Stimulated activated naive B cell treated with anti-CD40 and anti-IgM and Interleukin-4, amounts not matched to agents 10 μg/mL and 1 μg/mL and 100 μg/mL, for 72 hours (primary cell): ENCODE results near the gene GJC1.

Experiments used
- ATAC-seq, 2 donors: fragments of 150-1000 bp; cut with Tn5 transposase; replicated peaks; 2 replicates each; pipeline ENCODE4 v1.10.0; 2021; ENCODE audit warnings: moderate library complexity in 1 of 2
- DNase-seq: peaks from one replicate; pipeline ENCODE4 v3.0.0; 2021
- H3K27ac Mint-ChIP-seq: one replicate; pipeline ENCODE4 v1.8.0; 2022; ENCODE audit warnings: mild to moderate bottlenecking, mixed read lengths
- H3K27me3 Mint-ChIP-seq, 2 donors: one replicate each; pipeline ENCODE4 v1.8.0; 2022; ENCODE audit warnings: mixed read lengths in 2 of 2
- H3K36me3 Mint-ChIP-seq, 2 donors: one replicate each; pipeline ENCODE4 v1.8.0; 2022; ENCODE audit warnings: mixed read lengths in 2 of 2, mild to moderate bottlenecking in 1 of 2
- H3K4me1 Mint-ChIP-seq, 2 donors: one replicate each; pipeline ENCODE4 v1.8.0; 2022; ENCODE audit warnings: mixed read lengths in 2 of 2, mild to moderate bottlenecking in 1 of 2
- H3K4me3 Mint-ChIP-seq, 2 donors: one replicate each; pipeline ENCODE4 v1.8.0; 2022; ENCODE audit warnings: mild to moderate bottlenecking in 2 of 2, mixed read lengths in 2 of 2, moderate library complexity in 1 of 2
- H3K9me3 Mint-ChIP-seq, 2 donors: one replicate each; pipeline ENCODE4 v1.8.0; 2022; ENCODE audit warnings: mixed read lengths in 2 of 2, mild to moderate bottlenecking in 1 of 2

Gene GJC1

GRCh38 chr17:44859701-44860100 lies 29.6 kb upstream of the GJC1 start:
- no peaks in the 10 kb centered on the region for H3K9me3 Mint-ChIP-seq
- H3K4me3 Mint-ChIP-seq = no peak overlapping the region
- H3K4me1 Mint-ChIP-seq = peaks cover 8 to 9% of the 10 kb centered on the region in 2 donors
- no peaks in the 10 kb centered on the region for H3K27me3 Mint-ChIP-seq
- H3K27ac Mint-ChIP-seq = no peak overlapping the region
- H3K36me3 Mint-ChIP-seq = peaks cover 50 to 69% of the 10 kb centered on the region in 2 donors
- no peak for ATAC-seq
- no peak for DNase-seq

- Mint-ChIP-seq H3K4me1 (peaks cover 22 to 24% of the 10 kb centered on the region in 2 donors), H3K27me3 (no peaks in the 10 kb centered on the region), H3K36me3 (peaks cover 50 to 68% of the 10 kb centered on the region in 2 donors), H3K9me3 (no peaks in the 10 kb centered on the region), H3K4me3 (no peak overlapping the region), H3K27ac (peak overlapping the region; percentile 47)
- DNase-seq = no peak
- ATAC-seq = no peak
These were observed 24.1 kb upstream of the GJC1 start for GRCh38 chr17:44854192-44854591.

GRCh38 chr17:44850612-44851011 lies 20.5 kb upstream of the GJC1 start:
- Mint-ChIP-seq H3K4me1 (peaks cover 14% of the 10 kb centered on the region in 2 donors), H3K9me3 (no peaks in the 10 kb centered on the region), H3K4me3 (no peak overlapping the region), H3K27me3 (no peaks in the 10 kb centered on the region), H3K36me3 (peaks cover 37 to 55% of the 10 kb centered on the region in 2 donors), H3K27ac (peak overlapping the region; percentile 86)
- DNase-seq (no peak), ATAC-seq (peak in 1 of 2 donors; percentile 16)

- peak in 1 of 2 donors; percentile 52 for ATAC-seq
- Mint-ChIP-seq H3K9me3 (no peaks in the 10 kb centered on the region), H3K36me3 (peaks cover 37 to 51% of the 10 kb centered on the region in 2 donors), H3K27me3 (no peaks in the 10 kb centered on the region), H3K27ac (peak overlapping the region; percentile 86), H3K4me1 (peaks cover 14% of the 10 kb centered on the region in 2 donors), H3K4me3 (no peak overlapping the region)
- no peak for DNase-seq
These were observed 19.9 kb upstream of the GJC1 start for GRCh38 chr17:44850025-44850424.

GRCh38 chr17:44848961-44849489 lies 18.9 kb upstream of the GJC1 start:
- Mint-ChIP-seq H3K36me3 (peaks cover 31 to 41% of the 10 kb centered on the region in 2 donors), H3K27me3 (no peaks in the 10 kb centered on the region), H3K27ac (no peak overlapping the region), H3K9me3 (no peaks in the 10 kb centered on the region), H3K4me3 (no peak overlapping the region), H3K4me1 (peaks cover 14% of the 10 kb centered on the region in 2 donors)
- DNase-seq = no peak
- ATAC-seq = no peak

- Mint-ChIP-seq H3K27me3 (no peaks in the 10 kb centered on the region), H3K27ac (peak overlapping the region; percentile 7), H3K36me3 (peaks cover 28 to 35% of the 10 kb centered on the region in 2 donors), H3K4me3 (no peak overlapping the region), H3K4me1 (peaks cover 14% of the 10 kb centered on the region in 2 donors), H3K9me3 (no peaks in the 10 kb centered on the region)
- DNase-seq = no peak
- ATAC-seq = no peak
These were observed 18.2 kb upstream of the GJC1 start for GRCh38 chr17:44848257-44848795.

- Mint-ChIP-seq H3K27ac (peak within 1 kb of the TSS; percentile 7), H3K9me3 (no peaks in the 10 kb centered on the region), H3K4me1 (peaks cover 14% of the 10 kb centered on the region in 2 donors), H3K36me3 (peaks cover 21 to 31% of the 10 kb centered on the region in 2 donors), H3K27me3 (no peaks in the 10 kb centered on the region), H3K4me3 (no peak within 1 kb of the TSS)
- no peak for DNase-seq
- no peak for ATAC-seq
These were observed 17.5 kb upstream of the GJC1 start, which contains the start of gene HIGD1B for GRCh38 chr17:44847586-44847985. Gene HIGD1B (plus strand): TSS chr17:44847883. CDS start chr17:44848153, 270 bp downstream.

- Mint-ChIP-seq H3K27me3 (no peaks in the 10 kb centered on the region), H3K36me3 (peaks cover 16 to 21% of the 10 kb centered on the region in 2 donors), H3K4me3 (no peak overlapping the region), H3K27ac (peak overlapping the region; percentile 47), H3K4me1 (peaks cover 13% of the 10 kb centered on the region in 2 donors), H3K9me3 (no peaks in the 10 kb centered on the region)
- DNase-seq (no peak), ATAC-seq (no peak)
These were observed 16.1 kb upstream of the GJC1 start for GRCh38 chr17:44846206-44846605.

GRCh38 chr17:44844390-44844830 lies 14.3 kb upstream of the GJC1 start:
- Mint-ChIP-seq H3K27me3 (no peaks in the 10 kb centered on the region), H3K4me1 (peaks cover 5 to 6% of the 10 kb centered on the region in 2 donors), H3K4me3 (no peak overlapping the region), H3K36me3 (peaks cover 4 to 6% of the 10 kb centered on the region in 2 donors), H3K27ac (peak overlapping the region; percentile 42), H3K9me3 (no peaks in the 10 kb centered on the region)
- ATAC-seq (no peak), DNase-seq (no peak)

GRCh38 chr17:44842748-44843147 lies 12.7 kb upstream of the GJC1 start:
- no peak for DNase-seq
- Mint-ChIP-seq H3K4me3 (no peak overlapping the region), H3K9me3 (no peaks in the 10 kb centered on the region), H3K27me3 (no peaks in the 10 kb centered on the region), H3K4me1 (peaks cover 5 to 6% of the 10 kb centered on the region in 2 donors), H3K27ac (no peak overlapping the region), H3K36me3 (peaks cover 2 to 6% of the 10 kb centered on the region in 2 donors)
- ATAC-seq = no peak

- ATAC-seq (peak in 1 of 2 donors; percentile 74), DNase-seq (no peak)
- Mint-ChIP-seq H3K9me3 (no peaks in the 10 kb centered on the region), H3K4me3 (no peak overlapping the region), H3K27ac (no peak overlapping the region), H3K36me3 (no peaks in the 10 kb centered on the region), H3K4me1 (peaks cover 5 to 6% of the 10 kb centered on the region in 2 donors), H3K27me3 (peaks cover 0 to 5% of the 10 kb centered on the region in 2 donors)
These were observed 10.8 kb upstream of the GJC1 start for GRCh38 chr17:44840936-44841335.

GRCh38 chr17:44840274-44840673 lies 10.2 kb upstream of the GJC1 start:
- H3K27ac Mint-ChIP-seq = no peak overlapping the region
- DNase-seq = no peak
- H3K4me3 Mint-ChIP-seq = no peak overlapping the region
- peaks cover 5 to 6% of the 10 kb centered on the region in 2 donors for H3K4me1 Mint-ChIP-seq
- peaks cover 2 to 8% of the 10 kb centered on the region in 2 donors for H3K27me3 Mint-ChIP-seq
- ATAC-seq = peak in 1 of 2 donors; percentile 38
- no peaks in the 10 kb centered on the region for H3K36me3 Mint-ChIP-seq
- H3K9me3 Mint-ChIP-seq = no peaks in the 10 kb centered on the region

GRCh38 chr17:44837196-44837595 lies 7.1 kb upstream of the GJC1 start:
- no peak overlapping the region for H3K4me3 Mint-ChIP-seq
- no peaks in the 10 kb centered on the region for H3K36me3 Mint-ChIP-seq
- no peak overlapping the region for H3K27ac Mint-ChIP-seq
- ATAC-seq (no peak), DNase-seq (no peak)
- peaks cover 5 to 6% of the 10 kb centered on the region in 2 donors for H3K4me1 Mint-ChIP-seq
- no peaks in the 10 kb centered on the region for H3K9me3 Mint-ChIP-seq
- peaks cover 19 to 30% of the 10 kb centered on the region in 2 donors for H3K27me3 Mint-ChIP-seq

GRCh38 chr17:44832805-44833204 lies 2.7 kb upstream of the GJC1 start:
- H3K27me3 Mint-ChIP-seq = peaks cover 31 to 54% of the 10 kb centered on the region in 2 donors
- H3K4me1 Mint-ChIP-seq = peaks cover 8 to 16% of the 10 kb centered on the region in 2 donors
- no peak for DNase-seq
- no peak for ATAC-seq
- H3K9me3 Mint-ChIP-seq = no peaks in the 10 kb centered on the region
- H3K36me3 Mint-ChIP-seq = no peaks in the 10 kb centered on the region
- H3K27ac Mint-ChIP-seq = no peak overlapping the region
- H3K4me3 Mint-ChIP-seq = no peak overlapping the region

- no peak for DNase-seq
- H3K9me3 Mint-ChIP-seq = no peaks in the 10 kb centered on the region
- peaks cover 8 to 16% of the 10 kb centered on the region in 2 donors for H3K4me1 Mint-ChIP-seq
- peaks cover 41 to 60% of the 10 kb centered on the region in 2 donors for H3K27me3 Mint-ChIP-seq
- H3K4me3 Mint-ChIP-seq = no peak overlapping the region
- no peak overlapping the region for H3K27ac Mint-ChIP-seq
- ATAC-seq = no peak
- H3K36me3 Mint-ChIP-seq = no peaks in the 10 kb centered on the region
These were observed 1.3 kb upstream of the GJC1 start for GRCh38 chr17:44831371-44831770.
